SK-N-SH treated with all-trans-retinoic acid at 6 μM for 48 hours (cell line): ENCODE data around the gene RAD51B.

Experiments used
- ARNTL ChIP-seq: fragments of 450-650 bp; formaldehyde crosslinking; IDR thresholded peaks from 2 replicates; pipeline ENCODE4 v1.5.0; 2020; ENCODE audit warnings: low read depth, mild to moderate bottlenecking, moderate library complexity, borderline replicate concordance
- PPARA ChIP-seq: fragments of 250-450 bp; sonication (Bioruptor Pico); IDR thresholded peaks from 2 replicates; pipeline ENCODE4 v1.5.0; 2020; ENCODE audit warnings: mild to moderate bottlenecking, borderline replicate concordance
- ZFP30 ChIP-seq: fragments of 450-650 bp; formaldehyde crosslinking; IDR thresholded peaks from 2 replicates; pipeline ENCODE4 v1.5.0; 2022; ENCODE audit warnings: mild to moderate bottlenecking, moderate library complexity
- ZNF70 ChIP-seq: fragments of 450-650 bp; formaldehyde crosslinking; IDR thresholded peaks from 2 replicates; pipeline ENCODE4 v1.5.0; 2020; ENCODE audit warnings: mild to moderate bottlenecking, moderate library complexity
- TF ChIP-seq, protein P1 (sequence below): fragments of 250-450 bp; sonication (Bioruptor Pico); IDR thresholded peaks from 2 replicates; pipeline ENCODE4 v1.5.0; 2020; ENCODE audit warnings: mild to moderate bottlenecking, moderate library complexity
- TF ChIP-seq, protein P2 (sequence below): fragments of 250-450 bp; sonication (Bioruptor Pico); IDR thresholded peaks from 2 replicates; pipeline ENCODE4 v1.5.1; 2021; ENCODE audit warnings: mild to moderate bottlenecking, moderate library complexity

DNA sequence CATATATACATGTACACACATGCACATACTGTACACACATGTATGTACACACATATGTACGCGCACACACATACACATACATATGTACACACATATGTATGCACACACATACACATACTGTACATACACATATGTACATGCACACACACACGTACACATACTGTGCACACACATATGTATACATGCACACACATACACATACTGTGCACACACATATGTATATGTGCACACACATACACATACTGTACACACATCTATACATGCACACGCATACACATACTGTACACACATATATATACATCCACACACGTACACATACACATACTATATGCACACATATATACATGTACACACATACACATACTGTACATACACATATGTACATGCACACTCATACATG lies 853.9 kb downstream of the RAD51B start:
- TF ChIP-seq, protein P1, sequence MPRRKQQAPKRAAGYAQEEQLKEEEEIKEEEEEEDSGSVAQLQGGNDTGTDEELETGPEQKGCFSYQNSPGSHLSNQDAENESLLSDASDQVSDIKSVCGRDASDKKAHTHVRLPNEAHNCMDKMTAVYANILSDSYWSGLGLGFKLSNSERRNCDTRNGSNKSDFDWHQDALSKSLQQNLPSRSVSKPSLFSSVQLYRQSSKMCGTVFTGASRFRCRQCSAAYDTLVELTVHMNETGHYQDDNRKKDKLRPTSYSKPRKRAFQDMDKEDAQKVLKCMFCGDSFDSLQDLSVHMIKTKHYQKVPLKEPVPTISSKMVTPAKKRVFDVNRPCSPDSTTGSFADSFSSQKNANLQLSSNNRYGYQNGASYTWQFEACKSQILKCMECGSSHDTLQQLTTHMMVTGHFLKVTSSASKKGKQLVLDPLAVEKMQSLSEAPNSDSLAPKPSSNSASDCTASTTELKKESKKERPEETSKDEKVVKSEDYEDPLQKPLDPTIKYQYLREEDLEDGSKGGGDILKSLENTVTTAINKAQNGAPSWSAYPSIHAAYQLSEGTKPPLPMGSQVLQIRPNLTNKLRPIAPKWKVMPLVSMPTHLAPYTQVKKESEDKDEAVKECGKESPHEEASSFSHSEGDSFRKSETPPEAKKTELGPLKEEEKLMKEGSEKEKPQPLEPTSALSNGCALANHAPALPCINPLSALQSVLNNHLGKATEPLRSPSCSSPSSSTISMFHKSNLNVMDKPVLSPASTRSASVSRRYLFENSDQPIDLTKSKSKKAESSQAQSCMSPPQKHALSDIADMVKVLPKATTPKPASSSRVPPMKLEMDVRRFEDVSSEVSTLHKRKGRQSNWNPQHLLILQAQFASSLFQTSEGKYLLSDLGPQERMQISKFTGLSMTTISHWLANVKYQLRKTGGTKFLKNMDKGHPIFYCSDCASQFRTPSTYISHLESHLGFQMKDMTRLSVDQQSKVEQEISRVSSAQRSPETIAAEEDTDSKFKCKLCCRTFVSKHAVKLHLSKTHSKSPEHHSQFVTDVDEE (CRISPR knock-in tag): no peak
- TF ChIP-seq ARNTL (CRISPR knock-in tag) (no peak), ZNF70 (CRISPR knock-in tag) (no peak), ZFP30 (CRISPR knock-in tag) (no peak), PPARA (no peak)
- TF ChIP-seq, protein P2, sequence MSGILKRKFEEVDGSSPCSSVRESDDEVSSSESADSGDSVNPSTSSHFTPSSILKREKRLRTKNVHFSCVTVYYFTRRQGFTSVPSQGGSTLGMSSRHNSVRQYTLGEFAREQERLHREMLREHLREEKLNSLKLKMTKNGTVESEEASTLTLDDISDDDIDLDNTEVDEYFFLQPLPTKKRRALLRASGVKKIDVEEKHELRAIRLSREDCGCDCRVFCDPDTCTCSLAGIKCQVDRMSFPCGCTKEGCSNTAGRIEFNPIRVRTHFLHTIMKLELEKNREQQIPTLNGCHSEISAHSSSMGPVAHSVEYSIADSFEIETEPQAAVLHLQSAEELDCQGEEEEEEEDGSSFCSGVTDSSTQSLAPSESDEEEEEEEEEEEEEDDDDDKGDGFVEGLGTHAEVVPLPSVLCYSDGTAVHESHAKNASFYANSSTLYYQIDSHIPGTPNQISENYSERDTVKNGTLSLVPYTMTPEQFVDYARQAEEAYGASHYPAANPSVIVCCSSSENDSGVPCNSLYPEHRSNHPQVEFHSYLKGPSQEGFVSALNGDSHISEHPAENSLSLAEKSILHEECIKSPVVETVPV: no peak
